ENCODE measurements around the gene CFDP1. TPM values are rescaled to one million over a fixed set of nuclear protein-coding genes. Genes with fewer than 3 reads are reported as not detected.

Gene CFDP1
- total RNA-seq, result 52.2 and 117 TPM in 2 replicates

DNA sequence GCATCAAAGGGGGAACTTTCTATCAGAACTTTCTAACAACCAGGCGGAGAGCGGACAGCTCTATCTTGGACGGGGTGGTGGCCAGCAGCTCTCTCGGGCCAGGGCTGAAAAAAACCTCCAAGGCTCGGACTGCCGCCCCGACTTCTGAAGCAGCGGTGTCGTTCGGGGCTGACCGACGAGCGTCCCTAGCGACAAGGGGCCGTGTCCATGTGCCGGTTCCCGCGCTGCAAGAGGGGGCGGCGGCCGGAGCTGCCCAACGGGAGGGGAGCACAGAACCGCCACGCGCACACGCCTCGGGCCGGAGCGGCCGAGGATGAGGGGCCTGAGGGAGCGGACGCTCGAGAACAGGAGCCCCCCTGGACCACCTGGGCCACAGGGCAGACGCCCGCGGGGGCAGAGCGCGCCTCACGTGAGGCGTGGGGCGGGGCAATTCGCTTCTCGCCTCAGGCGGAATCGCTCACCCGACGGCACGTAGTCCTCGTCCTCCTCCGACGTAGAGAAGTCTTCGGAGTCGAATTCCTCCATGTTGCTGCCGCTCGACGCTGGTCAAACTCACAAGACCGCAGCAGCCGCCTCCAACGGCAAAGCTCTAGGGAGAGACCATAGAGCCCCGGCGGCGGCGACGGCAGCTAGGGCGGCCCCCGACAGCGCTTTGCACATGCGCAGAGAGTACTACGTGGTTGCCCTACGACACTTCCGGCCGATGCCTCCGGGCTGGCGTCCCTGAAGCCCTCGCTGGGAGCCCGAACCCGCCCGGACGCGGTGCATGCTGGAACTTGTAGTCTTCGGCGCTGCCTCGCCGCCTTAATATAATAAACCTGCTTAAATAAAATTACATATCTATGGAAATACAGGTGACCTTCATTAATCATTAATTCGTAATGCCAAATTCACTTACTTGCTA is at the start of gene CFDP1:
Gene CFDP1 (minus strand): TSS at position 676 of the 904 bp plus-strand sequence. CDS start 151 bp downstream, at position 525.
- TF ChIP-seq, protein P1, sequence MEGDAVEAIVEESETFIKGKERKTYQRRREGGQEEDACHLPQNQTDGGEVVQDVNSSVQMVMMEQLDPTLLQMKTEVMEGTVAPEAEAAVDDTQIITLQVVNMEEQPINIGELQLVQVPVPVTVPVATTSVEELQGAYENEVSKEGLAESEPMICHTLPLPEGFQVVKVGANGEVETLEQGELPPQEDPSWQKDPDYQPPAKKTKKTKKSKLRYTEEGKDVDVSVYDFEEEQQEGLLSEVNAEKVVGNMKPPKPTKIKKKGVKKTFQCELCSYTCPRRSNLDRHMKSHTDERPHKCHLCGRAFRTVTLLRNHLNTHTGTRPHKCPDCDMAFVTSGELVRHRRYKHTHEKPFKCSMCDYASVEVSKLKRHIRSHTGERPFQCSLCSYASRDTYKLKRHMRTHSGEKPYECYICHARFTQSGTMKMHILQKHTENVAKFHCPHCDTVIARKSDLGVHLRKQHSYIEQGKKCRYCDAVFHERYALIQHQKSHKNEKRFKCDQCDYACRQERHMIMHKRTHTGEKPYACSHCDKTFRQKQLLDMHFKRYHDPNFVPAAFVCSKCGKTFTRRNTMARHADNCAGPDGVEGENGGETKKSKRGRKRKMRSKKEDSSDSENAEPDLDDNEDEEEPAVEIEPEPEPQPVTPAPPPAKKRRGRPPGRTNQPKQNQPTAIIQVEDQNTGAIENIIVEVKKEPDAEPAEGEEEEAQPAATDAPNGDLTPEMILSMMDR (conservative IDR thresholded peaks at IDR 0.05; ENCODE audit: low read depth, low read length), result no peak
- peak; percentile 46 for DNase-seq (ENCODE audit: low read depth)
- peak within 1 kb of the TSS; percentile 98 for H3K4me3 ChIP-seq (ENCODE audit: low read depth, low read length)

DNA sequence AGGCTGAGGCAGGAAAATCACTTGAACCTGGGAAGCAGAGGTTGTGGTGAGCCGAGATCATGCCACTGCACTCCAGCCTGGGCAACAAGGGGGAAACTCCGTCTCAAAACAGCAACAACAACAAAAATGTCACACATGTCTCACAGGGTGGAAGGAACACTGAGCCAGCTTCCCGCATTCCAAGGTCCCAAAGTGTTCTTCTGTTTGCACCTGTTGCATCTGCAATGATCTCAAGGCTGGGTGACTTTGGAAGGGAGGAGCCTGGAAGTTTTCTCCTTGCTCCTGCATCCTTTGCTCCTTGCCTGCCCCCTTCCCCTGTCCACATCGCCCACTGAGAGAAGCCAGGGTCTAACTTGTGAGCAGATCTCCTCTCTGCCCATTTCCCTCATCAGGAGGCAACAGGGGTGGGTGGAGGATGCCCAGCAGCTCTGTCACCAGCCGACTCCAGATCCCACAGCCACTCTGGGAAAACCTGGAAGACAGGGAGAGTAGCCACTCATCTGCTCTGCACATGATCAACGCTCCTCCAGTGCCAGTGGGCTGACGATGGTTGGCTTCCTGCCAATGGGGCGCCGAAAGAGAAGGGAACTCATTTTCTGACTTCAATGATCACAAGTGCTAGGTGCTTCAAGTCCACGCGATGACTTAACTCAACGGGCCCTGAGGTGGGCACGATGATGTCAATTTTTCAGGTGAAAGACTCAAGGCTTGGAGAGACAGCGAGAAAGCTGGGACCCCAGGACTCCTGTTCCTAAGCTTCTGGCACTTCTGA is 49.3 kb upstream of the CFDP1 start:
- TF ChIP-seq, protein P1 (conservative IDR thresholded peaks at IDR 0.05; ENCODE audit: low read depth, low read length), result no peak
- no peak overlapping the region for H3K4me3 ChIP-seq (ENCODE audit: low read depth, low read length)
- no peak for DNase-seq (ENCODE audit: low read depth)

DNA sequence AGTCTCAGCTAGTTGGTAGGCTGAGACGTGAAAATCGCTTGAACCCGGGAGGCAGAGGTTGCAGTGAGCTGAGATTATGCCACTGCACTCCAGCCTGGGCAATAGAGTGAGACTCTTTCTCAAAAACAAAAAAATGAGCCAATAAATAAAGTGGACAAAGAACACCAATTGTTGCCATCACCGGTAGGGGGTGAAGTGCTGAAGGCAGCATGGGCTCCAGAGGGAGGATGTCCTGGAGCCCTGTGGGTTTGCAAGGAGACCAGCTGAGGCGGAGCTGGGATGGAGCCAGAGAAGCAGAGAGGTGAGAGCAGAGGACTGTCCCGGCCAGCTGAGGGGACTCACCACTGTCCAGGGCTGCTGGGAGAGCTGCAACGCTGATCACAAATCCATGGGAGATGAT is 48.2 kb upstream of the CFDP1 start:
- TF ChIP-seq, protein P1 (conservative IDR thresholded peaks at IDR 0.05; ENCODE audit: low read depth, low read length), result no peak
- no peak overlapping the region for H3K4me3 ChIP-seq (ENCODE audit: low read depth, low read length)
- DNase-seq (ENCODE audit: low read depth), result no peak

DNA sequence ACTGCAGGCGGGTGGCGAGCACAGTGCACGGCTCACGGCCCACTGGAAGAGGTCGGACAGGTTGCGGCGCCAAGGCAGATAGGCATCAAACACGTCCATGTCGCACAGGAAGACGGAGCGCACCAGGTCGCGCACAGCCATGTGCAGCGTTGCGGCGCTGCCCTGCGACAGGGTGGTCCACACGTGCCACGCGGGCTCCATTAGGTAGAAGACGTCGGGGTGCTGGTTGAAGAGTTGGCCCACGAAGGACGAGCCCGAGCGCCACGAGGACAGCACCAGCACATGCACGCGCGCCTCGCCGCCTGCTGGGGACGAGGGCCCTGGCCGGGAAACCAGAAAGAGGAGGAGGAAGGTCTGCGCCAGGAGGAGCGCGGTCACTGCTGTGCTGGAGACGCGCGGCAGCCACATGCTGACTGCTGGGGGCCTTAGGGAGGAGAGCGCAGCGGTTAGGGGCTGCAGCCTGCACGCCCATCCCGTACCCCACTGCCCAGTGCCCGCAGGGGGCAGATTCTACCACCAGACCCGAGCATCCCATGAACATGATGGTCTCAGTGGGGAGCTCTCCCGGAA is 46.2 kb upstream of the CFDP1 start:
- DNase-seq (ENCODE audit: low read depth), result no peak
- H3K4me3 ChIP-seq (ENCODE audit: low read depth, low read length), result no peak overlapping the region
- TF ChIP-seq, protein P1 (conservative IDR thresholded peaks at IDR 0.05; ENCODE audit: low read depth, low read length), result no peak

DNA sequence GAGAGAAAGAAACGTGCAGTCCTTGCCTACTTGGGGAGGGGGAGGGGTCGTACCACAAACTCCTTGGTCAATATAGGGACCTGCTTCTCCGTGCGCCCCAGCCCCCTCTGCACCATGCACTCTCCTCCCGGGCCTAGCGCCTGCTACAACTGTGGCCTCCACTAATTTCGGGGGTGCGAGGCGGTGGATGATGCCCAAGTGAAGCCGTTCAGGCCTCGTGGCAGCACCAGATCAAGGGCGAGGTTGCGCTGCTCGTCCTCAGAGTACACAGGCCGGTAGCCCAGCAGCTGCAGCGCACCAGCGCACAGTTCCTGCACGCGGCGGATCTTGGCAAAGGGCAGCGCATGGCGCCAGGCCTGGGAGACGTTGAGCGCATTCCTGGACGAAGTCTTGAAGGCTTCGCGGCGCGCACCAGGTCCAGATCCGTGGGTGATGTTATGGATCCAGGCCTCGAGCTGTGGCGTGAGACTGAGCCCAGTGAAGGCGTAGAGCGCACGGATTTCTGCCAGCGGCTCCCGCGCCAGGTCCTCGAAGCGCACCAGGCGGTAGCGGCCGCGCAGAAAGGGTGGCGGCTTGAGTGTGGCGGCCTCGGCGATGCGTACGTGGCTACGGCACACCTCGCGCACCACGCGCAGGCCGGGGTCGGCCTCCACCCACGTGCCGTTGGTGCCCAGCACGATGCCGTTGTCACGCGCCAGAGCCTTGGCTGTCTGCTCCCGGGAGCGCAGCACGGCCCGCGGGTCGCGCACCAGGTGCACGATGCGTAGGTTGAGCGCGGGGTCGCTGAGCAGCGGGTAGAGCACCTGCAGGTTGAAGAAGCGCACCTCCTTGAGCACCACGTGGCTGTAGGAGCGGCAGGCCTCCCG is 45.4 kb upstream of the CFDP1 start:
- H3K4me3 ChIP-seq (ENCODE audit: low read depth, low read length), result no peak overlapping the region
- no peak for DNase-seq (ENCODE audit: low read depth)
- TF ChIP-seq, protein P1 (conservative IDR thresholded peaks at IDR 0.05; ENCODE audit: low read depth, low read length), result no peak
